Measurements from ENCODE around the gene UBE2V1.

GRCh38 chr20:50101887-50102286, 11.1 kb downstream of the UBE2V1 start:
- TF ChIP-seq POLR2A (IDR thresholded peaks at IDR 0.05; ENCODE audit: low read depth, low read length) (no peak), POLR2AphosphoS5 (IDR thresholded peaks at IDR 0.05; ENCODE audit: low read depth, low read length) (no peak), TAF1 (IDR thresholded peaks at IDR 0.05; ENCODE audit: low read depth, low read length) (no peak), POU2F2 (IDR thresholded peaks at IDR 0.05; ENCODE audit: low read depth, low read length) (no peak), SPI1 (IDR thresholded peaks at IDR 0.05; ENCODE audit: low read depth, low read length) (no peak), PAX5 (IDR thresholded peaks at IDR 0.05; ENCODE audit: insufficient read depth, low read length, severe bottlenecking) (no peak)

Measured in GM12891 (cell line).